ENCODE measurements around the gene MB21D2.

Gene MB21D2

DNA sequence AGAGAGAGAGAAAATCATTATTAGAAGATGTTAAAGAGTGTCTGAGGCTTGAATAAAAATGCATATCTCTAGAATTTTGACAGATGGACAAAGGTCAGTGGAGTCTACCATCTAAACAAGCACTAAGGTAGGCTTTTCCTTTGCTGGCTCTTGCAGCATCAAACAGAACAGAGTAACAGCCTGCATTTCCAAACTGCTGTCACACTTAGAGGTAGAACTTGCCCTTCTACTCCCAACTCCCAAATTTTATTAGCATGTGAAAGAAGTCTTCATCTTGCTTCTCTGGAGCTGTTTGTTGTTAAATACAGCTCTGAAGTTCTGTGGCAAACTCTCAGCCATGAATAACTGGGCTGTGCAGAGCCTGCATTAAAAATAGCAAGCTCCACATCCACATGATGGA, 4.1 kb upstream of the MB21D2 start:
- no peak for DNase-seq

DNA sequence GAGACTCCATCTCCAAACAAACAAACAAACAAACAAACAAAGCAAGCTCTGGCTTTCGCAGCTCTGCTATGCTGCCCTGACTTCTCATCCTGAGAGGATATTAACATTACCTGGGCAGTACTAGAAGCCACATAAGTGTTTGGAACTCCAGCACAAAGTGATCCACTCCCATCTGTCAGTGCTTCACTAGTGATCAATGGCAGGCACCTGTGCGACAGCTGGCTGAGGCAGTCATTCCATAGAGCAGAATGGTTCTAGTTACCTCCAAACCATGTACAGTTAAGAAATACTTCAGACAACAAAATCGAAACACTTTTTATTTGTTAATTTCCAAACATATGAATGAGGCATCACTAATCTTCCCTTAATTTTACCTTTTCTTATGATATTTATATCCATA, 2.8 kb upstream of the MB21D2 start:
- DNase-seq: no peak

DNA sequence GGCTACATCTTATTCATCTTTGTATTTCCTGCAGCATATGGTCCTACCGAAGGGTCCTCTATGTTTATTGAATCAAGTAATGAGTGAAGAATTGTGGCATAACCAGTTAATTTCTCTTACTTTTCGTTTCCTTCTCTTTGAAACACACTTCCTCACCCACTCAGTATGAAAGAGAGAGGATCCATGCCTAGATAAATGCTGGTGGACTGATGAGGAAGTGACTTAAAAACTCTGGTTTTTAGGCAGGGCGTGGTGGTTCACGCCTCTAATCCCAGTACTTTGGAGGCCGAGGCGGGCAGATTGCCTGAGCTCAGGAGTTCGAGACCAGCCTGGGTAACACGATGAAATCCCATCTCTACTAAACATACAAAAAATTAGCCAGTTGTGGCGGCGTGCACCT, 2.2 kb upstream of the MB21D2 start:
- DNase-seq: no peak

DNA sequence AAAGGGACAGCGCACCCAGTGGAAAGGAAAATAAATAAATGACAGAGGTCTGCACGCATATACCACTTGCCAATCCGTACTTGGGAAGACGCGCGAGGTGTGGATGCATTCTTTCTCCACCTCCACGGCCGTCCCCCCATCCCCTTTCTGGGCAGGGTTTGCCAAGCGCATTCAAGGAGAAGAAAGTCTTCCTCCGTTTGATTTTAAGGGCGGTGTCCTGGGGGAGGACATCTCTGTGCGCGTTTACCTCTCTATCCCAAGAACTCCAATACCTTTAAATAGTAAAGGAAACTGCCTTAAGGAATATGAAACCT, 576 bp upstream of the MB21D2 start:
- DNase-seq: no peak

DNA sequence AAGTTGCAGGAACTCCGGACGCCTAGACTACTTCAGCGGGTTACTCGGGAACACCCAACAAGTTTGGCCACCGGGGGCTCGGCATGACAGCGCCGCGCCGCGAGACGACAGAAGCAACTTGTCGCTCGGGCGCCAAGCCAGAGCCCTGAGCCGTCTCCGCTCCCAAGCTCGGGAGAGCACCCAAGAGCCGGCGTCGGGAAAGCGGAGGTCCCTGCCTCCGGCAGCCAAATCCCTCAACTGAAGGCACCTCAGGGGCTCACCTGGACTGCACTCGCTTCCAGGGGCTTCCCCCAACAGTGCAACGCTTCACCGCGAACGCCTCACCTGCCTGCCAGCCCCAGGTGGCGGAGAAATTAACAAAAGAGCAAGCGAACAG, 640 bp downstream of the MB21D2 start:
- DNase-seq: no peak

DNA sequence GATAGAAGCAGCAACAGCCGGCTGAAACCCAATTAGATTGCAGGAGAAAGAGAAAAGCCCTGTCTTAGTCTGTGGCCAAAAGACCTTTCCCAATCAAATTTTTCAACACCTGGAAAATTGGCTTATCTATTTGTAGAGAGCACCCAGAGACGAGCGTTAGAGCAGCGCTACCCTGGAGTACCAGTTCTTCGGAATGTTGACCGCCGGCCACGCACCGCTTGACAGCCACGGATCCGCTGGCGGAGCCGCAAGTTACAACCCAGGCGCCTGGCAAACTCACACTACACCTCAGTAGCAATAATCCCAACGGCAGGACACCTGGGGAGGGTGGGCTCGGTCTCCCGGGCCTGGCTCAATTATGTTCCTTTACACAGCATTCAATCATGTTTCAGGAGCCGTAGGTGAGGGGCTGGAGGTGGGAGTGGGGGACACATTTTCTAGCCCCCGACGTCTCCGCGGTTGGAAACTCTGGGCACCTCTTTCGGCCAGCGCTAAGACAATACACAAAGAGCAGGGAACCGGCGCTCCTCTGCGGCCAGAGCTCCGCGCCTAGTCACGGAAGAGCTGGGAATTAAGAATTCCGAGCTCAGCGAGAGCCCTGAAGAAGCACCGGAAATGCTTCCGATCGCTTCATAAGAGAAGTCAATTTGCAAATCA, 1.2 kb downstream of the MB21D2 start:
- DNase-seq: no peak

DNA sequence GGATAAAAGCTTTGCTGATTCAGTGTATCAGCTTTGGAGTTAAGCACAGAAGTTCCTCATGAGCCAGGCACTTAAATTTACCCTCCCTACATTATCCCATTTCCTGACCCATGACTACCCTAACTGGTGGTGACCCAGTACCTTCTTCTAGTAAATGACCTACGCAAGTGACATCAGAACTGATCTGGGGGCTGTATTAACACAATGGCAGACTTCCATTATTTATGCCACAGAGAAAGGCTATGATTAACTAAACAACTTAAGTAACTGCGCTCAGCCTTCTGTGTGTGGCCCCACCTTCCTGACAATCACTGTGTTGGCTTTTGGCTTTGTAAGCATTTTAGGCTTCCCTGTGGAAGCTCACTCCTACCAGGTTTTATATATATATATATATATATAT, 1.9 kb downstream of the MB21D2 start:
- DNase-seq: no peak

DNA sequence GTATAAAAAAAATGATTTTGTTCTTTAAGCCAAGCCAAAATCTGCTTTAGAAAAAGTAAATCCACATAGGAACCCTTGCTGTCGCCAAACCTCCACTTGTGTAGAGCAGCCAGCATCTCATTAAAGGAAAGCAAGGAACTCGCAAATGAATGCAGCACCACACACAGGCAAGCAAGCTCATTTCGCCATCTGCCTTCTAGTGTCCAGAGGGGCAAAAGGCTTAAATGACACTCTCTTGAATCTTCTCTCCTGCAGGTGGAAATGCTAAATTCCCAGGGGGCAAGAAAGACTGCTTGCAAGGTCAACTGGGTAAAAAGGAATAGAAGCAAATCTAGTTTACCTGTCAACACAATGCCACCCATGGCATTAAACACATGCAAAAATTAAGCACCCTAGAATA, 2.4 kb downstream of the MB21D2 start:
- no peak for DNase-seq

DNA sequence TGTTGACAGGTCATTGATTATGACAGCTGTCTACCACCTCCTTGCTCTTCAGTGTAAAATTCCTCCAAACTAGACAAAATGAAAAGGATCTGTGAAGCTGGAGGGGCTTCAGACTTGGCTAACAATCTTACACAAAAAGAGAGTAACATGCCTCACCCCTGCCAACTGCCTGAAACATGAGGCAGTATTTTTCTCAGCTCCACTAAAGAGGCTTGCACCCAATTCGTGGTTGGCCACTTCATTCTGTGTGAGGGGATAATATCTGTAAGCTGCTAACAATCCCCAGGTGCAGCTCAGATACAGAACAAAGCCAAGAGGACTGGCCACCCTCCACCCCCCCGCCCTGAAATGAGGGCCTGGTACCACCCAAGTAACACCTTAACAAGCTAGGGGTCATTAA, 2.8 kb downstream of the MB21D2 start:
- no peak for DNase-seq

DNA sequence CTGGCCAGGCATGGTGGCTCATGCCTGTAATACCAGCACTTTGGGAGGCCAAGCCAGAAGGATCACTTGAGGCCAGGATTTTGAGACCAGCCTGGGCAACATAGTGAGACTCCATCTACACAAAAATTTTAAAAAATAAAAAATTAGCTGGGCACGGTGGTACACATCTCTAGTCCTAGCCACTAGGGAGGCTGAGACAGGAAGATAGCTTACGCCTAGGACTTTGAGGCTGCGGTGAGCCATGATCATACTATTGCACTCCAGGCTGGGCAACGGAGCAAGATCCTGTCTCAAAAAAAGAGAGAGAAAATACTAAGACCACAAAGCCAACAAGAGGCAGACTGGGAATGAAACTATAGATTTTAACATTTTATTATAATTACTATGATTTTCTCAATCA, 4.1 kb downstream of the MB21D2 start:
- DNase-seq: no peak

DNA sequence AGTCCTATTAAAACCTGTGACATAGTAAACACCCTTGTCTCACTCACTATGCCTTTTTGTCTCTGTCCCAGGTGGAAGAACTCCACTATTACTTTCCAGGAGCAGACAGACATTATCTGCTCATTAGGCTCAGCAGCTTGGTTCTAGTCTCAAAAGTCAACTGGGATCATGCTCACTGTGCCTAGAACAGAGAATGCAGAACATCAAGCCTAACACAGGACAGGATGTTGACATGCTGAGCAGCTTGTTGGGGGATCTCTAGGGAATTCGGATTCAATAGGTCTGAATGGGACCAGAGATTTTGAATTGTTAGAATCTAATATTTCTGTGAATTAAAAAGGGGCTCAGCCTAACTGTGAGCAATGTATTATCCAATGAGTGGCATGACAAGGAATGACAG, 6.4 kb downstream of the MB21D2 start:
- no peak for DNase-seq

DNA sequence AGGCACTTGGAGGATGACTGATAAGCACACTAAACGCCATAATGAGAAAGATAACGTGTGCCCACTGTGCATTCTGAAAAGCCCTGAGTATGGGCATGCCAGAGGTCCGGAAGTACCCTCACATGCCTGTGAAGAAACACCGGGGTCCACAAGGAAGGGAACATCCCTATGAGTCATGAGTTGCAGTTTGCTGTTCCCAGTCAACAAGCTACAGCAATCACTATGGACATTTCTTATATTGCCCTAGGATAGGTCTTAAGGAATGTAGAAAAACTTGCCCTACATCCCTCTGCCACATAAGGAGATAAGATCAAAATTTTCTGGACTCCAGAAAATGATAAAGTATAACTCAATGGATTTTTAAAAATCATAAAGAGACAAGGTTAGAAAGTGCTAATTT, 9.9 kb downstream of the MB21D2 start:
- DNase-seq: no peak

DNA sequence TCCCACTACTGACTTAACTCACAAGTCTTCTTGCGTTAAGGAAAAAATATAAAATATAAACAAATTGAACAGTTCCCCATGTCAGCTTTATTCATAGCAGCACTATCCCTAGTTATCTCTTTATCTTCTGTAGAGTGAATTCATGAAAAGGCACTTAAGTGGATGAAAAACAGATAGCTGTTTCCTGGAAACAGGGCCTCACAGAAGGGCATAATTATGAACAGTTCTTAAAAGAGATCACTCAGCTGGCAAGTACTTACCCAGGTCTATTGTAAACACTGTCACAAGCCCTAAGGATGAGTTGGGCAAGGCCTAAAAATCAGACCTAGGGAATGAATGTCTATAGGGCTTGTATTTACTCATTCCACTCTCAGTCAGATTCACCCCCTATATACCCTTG, 10.7 kb downstream of the MB21D2 start:
- no peak for DNase-seq

DNA sequence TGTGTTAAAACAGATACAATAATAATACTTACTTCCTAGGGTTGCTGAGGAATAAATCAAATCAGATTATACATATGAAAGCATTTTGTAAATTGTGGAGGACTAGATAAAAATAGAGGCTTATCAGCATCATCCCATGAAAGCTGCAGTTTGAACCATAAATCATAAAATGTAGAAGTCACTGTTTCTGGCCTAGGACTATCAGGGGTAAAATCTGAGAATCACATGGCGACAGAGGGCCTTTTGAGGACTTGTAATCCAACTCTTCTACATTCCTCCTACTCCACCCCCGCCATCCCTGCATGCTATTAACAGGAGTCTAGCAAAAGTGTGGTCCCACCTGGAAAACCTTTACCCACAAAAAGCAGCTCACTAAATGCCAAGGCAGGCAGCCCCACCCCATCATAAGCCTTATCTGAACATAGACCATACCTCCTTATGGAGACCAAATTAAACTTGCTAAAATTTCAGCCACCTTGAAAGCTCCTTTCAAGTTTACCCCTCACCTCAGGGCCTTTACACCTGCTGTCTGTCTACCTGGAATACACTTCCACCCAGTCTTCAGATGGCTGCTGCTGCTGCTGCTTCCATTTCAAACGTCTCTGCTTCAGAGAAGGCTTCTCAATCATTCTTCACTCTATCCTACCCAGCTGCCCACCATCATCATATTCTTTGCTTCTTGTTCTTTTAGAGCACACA, 11.5 kb downstream of the MB21D2 start:
- no peak for DNase-seq

DNA sequence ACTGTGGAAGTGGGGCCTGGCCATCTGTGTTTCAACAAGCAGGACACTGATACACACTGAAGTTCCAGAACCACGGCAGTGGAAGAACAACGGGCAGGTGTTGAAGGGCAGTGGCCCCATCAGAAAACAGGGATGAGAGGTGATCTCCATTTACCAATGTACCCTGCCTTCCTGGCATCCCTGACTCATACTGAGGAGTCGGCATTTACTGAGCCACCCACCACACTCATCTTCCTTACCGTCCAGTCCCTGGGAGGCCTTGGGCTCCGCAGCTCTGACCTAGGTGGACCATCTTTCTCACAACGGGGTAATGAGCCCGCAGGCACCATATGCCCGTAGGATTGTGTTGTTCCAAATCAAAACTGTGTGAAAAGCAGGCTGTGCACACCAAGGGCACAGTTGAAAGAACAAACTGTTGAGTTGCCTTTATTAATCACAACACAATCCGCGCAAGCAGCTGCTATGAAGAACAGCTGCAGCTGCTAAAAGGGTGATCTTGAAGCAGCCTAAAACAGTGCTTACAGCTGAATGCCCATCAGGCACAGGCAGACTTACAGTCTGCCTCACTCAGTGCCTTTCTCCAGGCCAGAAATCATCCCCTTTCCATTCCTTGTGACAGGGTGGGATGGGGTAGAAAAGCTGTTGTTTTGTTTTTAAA, 12.9 kb downstream of the MB21D2 start:
- DNase-seq: no peak

DNA sequence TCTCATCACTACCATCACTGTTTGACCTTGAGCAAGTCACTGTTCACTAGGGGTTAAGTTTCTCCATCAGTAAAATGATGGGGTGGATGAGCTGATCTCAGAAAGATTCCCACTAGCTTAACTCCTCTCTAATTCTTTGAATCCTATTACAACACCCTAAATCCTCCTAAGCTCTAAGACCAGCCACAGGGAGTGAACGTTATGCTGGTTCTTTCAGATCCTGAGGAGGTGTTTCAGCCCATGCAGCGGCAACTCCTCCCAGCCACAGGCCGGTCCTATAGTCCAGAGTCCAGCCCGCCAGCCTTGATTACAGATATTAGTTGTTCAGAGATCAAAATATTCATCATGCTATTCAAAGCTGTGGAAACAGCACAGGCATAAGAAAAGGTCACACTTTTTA, 15.1 kb downstream of the MB21D2 start:
- DNase-seq: no peak

DNA sequence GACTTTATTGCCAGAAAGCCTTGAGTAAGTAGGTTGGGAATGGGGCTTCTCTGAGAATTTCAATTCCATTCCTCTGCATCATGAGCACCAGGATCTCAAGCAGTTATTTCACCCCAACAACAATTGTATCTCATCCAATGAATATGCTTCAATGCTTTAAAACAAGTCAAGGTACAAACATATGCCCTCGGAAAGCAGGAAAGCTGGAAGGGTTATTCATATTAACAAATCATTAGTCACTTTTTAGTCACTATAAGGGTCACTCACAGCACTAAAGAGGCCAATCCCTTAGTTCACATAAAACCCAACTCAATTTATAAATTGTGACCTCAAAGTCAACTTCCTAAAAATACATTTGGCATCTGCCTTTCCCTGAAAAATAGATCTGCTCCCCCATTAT, 16.2 kb downstream of the MB21D2 start:
- DNase-seq: no peak

DNA sequence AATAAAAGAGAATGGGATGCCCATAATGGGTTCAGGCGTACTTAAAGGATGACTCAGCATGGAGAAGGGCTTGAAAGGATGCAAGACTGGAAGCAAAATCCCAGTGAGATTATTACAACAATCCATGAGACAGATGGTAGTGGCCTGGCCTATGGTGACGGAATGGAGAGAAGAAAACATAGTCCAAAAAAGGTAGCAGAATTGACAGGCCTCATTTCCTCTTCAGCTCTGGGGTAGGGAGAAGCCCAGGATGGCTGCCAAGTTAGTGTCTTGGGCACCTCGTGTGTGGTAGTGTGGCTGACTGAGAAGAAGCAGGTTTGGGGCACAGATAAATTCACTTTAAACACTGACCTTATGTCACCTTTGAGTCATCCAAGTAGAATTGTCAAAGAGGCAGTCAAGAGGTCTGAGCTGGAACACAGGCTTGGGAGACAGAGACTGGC, 18.1 kb downstream of the MB21D2 start:
- DNase-seq: no peak

DNA sequence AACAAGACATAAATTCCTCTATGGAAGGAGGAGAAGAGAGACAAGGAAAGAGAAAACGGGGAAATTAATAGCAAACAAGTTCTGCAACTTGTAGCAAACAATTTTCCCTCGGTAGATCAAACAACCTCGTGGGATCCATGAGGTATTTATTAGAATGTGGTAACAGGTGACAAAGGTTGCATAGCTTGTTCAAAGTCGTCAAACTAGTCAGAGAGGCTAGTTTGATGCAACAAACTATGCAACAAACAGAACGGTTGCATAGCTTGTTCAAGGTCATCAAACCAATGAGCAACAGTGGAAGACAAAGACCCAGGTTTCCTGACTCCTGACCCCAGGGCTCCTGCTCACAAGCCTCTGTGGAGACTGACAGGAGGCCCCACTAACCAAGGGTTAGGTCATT, 20.7 kb downstream of the MB21D2 start:
- DNase-seq: no peak

DNA sequence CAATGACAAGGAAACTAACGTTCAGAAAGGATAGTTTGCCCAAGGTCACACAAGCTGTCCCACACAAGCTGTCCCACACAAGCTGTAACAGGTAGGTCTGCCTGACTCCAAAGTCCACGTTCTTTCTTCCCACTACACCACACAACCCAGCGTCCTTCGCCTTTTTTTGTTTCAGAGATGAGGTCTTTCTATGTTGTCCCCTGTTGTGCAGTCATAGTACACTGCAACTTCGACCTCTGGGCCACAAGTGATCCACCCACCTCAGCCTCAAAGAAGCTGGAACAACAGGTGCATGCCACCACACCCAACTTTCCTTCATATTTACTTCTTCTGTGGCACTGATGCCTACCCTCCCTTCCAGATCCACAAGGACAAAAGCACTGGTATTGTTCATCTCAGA, 21.4 kb downstream of the MB21D2 start:
- DNase-seq: no peak

DNA sequence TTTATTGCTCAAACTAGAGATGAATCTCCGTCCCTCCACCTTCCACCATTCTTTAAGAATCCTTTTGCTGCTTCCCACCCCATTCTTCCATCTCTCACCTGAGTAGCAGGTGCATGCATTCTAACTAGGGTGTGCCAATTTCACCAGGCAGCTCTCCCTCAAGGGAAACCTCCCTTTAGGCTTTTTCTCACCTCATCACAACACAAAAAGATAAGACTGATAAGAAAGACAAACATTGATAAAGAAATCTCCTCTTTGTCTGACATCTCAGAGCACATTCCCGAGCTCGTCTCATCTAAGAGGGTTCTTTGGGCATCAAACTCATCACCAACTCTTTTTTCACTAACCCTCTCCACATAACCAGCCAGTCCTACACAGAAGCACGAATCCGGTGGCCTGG, 23.0 kb downstream of the MB21D2 start:
- DNase-seq: no peak

DNA sequence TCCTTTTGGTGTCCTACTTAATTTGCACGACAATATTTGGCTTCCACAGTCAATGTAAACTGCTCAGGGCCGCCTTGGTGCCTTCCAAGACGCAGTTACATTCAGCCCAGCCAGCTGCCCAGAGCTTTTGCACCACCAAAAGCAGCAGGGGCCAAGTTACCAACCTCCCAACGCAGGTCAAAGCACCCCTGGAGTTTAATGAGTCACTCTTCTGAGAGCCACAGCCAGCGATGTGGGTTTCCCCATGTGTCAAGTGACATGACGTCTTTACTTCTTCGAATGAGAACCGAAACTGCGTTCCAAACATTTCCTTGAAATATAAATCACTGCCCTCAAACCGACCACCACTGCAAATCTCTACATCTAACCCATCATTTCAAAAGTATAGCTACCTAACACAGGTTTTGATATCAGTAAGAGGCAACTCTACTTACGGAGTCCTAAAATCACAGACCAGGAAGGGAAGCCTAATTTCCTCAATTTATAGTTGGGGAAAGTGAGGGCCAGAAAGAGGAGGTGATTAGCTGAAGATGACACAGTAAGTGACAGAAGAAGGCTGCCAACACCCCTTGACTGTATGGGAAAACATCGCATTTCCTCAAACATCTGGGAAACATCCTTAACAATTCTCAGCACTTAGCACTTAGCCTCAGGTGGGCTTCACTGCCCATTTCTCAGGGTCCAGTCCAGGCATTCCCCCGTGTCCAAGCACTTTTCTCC, 24.5 kb downstream of the MB21D2 start:
- DNase-seq: peak; percentile 34 to 44

DNA sequence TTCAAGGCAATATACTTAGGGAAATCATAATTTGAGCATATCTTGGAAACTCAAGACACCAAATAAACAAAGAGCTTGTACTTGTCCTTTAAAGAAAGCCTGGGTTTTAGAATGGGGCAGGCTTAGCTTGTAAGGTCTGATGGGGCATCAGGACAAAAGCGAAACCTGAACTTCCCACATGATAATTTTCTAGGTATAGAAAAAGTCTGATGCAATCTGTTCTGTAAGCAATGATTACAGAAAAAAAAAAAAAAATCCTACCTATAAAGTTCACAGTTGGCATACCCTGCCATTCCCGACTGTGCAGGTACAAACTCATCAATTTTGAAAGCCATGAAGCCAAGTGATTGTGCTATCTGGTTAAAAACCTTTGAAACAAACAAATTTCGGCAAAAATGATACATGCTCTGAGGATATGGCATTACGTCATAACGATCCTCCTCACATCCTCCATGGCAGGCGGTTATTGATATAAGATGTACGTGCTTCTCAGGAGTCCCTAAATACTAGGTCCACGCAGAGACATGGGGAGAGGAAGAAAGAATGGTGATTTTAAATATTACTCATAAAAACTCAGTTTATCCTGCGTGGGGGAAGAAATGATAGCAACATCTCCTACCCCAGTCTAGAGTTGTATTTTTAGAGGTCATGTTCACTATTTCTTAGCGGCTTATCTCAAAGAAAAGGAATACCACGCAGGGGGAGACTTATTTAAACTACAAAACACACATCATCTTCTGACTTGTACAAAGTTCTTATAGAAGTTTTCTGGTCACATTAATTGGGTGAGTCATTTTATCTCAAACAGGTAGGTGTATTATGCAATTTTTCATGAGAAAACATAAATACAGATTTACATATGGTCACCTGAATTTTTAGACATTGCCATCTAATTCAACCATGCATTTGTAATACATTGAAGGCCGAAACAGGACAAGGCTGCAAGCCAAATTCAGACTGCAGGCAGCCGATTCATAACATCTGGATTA, 27.0 kb downstream of the MB21D2 start:
- DNase-seq: no peak

Measured in stimulated activated CD4-positive, alpha-beta T cell treated with anti-CD3 and anti-CD28 coated beads, Interleukin-2, amount 100 ng/mL, for 48 hours (primary cell).